GM21576 (cell line): ENCODE data around the gene PCDHGC3.
"Not testable (repeated sequence)": the region's sequence is repeated elsewhere in the genome, so short reads cannot be mapped to it uniquely, and the experiment has no call there.

ENCODE experiments used
- ATAC-seq: cut with Tn5 transposase; IDR thresholded peaks from one replicate; pipeline ENCODE4 v1.9.1; 2021; ENCODE audit warnings: mild to moderate bottlenecking, moderate library complexity; ENCODE audit not compliant: unreplicated experiment

The PCDHGC3 gene

GRCh38 chr5:141475625-141476131 is at the start of gene PCDHGC3:
Gene PCDHGC3, plus strand, starts transcription at chr5:141475966. Its CDS starts 151 bp downstream, at chr5:141476117.
- ATAC-seq, result peak; percentile 98

DNA sequence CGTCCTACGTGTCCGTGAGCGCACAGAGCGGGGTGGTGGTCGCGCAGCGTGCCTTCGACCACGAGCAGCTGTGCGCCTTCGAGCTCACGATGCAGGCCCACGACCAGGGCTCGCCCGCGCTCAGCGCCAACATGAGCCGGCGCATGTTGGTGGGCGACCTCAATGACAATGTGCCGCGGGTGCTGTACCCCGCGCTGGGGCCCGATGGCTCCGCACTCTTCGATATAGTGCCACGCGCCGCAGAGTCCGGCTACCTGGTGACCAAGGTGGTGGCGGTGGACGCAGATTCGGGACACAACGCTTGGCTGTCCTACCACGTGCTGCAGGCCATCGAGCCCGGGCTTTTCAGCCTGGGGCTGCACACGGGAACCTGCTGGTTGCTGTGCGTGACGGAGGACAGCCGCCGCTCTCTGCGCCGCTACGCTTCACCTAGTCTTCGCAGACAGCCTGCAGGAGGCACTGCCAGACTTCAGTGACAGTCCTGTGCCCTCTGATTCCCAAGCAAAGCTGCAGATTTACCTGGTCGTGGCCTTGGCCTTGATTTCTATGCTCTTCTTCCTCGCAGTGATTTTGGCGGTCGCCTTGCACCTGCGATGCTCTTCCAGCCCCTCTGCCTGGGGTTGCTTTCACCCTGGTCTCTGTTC is 47.9 kb upstream of the PCDHGC3 start:
- ATAC-seq, result no peak

DNA sequence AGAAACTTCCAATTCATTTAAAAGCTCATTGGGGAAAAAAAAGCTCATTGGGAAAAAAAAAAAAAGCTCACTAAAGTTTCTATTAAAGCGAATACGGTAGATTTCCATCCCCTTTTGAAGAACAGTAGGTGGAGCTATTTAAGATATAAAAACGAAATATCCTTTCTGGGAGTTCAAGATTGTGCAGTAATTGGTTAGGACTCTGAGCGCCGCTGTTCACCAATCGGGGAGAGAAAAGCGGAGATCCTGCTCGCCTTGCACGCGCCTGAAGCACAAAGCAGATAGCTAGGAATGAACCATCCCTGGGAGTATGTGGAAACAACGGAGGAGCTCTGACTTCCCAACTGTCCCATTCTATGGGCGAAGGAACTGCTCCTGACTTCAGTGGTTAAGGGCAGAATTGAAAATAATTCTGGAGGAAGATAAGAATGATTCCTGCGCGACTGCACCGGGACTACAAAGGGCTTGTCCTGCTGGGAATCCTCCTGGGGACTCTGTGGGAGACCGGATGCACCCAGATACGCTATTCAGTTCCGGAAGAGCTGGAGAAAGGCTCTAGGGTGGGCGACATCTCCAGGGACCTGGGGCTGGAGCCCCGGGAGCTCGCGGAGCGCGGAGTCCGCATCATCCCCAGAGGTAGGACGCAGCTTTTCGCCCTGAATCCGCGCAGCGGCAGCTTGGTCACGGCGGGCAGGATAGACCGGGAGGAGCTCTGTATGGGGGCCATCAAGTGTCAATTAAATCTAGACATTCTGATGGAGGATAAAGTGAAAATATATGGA is 45.2 kb upstream of the PCDHGC3 start, which contains the start of gene PCDHGA12:
PCDHGA12 (plus strand) TSS at position 176 of the 782 bp plus-strand sequence; CDS start at position 429, 253 bp downstream.
- ATAC-seq, result peak; percentile 83

DNA sequence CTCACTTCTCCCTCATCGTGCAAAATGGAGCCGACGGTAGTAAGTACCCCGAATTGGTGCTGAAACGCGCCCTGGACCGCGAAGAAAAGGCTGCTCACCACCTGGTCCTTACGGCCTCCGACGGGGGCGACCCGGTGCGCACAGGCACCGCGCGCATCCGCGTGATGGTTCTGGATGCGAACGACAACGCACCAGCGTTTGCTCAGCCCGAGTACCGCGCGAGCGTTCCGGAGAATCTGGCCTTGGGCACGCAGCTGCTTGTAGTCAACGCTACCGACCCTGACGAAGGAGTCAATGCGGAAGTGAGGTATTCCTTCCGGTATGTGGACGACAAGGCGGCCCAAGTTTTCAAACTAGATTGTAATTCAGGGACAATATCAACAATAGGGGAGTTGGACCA is 44.5 kb upstream of the PCDHGC3 start:
- peak; percentile 44 for ATAC-seq

GRCh38 chr5:141432308-141432707 is 43.5 kb upstream of the PCDHGC3 start:
- ATAC-seq, result not testable (repeated sequence)

GRCh38 chr5:141432726-141433125 is 43.0 kb upstream of the PCDHGC3 start:
- not testable (repeated sequence) for ATAC-seq

GRCh38 chr5:141434006-141434405 is 41.8 kb upstream of the PCDHGC3 start:
- ATAC-seq, result no peak

GRCh38 chr5:141437221-141437620 is 38.5 kb upstream of the PCDHGC3 start:
- ATAC-seq, result no peak

DNA sequence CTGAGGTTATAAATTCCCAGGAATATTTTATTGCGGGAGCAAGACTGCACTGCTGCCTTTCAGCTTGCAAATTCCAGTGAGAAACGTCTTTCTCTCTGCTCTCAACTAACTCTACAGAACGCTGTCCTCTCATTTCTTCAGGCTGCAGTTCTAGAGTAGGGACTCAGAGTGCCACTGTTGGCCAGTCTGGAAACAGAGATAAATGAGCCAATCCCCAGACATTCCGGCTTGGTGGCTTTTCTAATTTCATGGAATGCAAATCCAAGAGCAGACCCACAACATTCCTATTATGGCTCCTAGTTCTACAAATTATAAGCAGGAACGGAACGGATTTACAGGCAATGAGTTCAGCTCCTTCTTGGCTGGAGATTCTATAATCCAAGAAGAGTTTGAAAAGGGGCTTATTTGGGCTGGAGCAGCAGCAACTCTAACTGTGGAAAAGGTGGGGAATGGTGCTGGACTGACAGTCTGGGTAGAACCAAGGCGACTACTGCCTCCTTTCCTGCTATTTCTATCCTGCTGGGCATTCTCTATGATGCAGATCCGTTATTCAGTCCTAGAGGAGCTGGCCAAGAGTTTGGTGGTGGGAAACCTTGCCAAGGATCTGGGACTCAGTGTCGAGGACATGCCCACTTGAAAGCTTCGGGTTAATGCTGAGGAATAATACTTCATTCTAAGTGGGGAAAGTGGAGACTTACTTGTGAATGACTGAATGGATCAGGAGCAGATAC is 36.2 kb upstream of the PCDHGC3 start:
- ATAC-seq, result no peak

GRCh38 chr5:141440341-141440740 is 35.4 kb upstream of the PCDHGC3 start:
- ATAC-seq, result no peak

DNA sequence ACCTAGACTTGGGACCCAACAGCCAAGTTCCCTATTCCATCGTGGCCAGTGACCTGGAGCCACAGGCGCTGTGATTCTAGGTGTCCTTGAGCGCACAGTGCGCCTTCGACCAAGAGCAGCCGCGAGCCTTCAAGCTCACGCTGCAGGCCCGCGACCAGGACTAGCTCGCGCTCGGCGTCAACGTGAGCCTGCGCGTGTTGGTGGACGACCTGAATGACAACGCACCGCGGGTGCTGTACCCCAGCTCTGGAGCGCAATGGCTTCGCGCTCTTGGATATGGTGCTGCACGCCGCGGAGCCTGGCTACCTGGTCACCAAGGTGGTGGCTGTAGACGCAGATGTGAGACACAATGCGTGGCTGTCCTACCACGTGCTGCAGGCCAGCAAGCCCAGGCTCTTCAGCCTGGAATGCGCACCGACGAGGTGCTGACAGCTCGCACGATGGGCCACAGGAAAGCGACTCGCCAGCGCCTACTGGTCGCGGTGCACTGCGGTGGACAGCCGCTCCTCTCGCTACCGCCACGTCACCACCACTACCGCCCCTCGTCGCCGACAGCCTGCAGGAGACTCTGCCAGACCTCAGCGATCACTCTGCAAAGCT is 34.1 kb upstream of the PCDHGC3 start:
- ATAC-seq, result no peak

DNA sequence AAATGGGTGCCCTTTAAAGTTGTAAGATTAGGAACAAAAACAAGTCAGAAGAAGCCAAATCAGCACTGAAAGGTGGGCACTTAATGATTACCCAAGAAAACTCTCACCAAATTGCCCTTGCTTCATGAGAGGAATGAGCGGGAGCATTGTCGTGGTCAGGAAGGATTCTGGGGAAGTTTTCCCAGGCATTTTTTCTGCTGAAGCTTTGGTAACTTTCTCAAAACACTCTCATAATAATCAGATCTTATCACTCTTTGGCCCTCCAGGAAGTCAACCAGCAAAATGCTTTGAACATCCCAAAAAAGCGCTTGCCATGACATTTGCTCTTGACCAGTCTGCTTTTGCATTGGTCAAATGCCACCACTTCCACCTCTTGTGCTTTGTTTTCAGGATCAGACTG is 10.4 kb upstream of the PCDHGC3 start:
- no peak for ATAC-seq

DNA sequence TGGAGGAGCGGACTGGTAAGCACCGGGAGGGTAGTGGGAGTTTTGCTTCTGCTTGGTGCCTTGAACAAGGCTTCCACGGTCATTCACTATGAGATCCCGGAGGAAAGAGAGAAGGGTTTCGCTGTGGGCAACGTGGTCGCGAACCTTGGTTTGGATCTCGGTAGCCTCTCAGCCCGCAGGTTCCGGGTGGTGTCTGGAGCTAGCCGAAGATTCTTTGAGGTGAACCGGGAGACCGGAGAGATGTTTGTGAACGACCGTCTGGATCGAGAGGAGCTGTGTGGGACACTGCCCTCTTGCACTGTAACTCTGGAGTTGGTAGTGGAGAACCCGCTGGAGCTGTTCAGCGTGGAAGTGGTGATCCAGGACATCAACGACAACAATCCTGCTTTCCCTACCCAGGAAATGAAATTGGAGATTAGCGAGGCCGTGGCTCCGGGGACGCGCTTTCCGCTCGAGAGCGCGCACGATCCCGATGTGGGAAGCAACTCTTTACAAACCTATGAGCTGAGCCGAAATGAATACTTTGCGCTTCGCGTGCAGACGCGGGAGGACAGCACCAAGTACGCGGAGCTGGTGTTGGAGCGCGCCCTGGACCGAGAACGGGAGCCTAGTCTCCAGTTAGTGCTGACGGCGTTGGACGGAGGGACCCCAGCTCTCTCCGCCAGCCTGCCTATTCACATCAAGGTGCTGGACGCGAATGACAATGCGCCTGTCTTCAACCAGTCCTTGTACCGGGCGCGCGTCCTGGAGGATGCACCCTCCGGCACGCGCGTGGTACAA is 556 bp downstream of the PCDHGC3 start:
- peak; percentile 30 for ATAC-seq

GRCh38 chr5:141477044-141477575 is 1.3 kb downstream of the PCDHGC3 start:
- no peak for ATAC-seq

GRCh38 chr5:141477815-141478214 is 2.0 kb downstream of the PCDHGC3 start:
- ATAC-seq, result no peak

DNA sequence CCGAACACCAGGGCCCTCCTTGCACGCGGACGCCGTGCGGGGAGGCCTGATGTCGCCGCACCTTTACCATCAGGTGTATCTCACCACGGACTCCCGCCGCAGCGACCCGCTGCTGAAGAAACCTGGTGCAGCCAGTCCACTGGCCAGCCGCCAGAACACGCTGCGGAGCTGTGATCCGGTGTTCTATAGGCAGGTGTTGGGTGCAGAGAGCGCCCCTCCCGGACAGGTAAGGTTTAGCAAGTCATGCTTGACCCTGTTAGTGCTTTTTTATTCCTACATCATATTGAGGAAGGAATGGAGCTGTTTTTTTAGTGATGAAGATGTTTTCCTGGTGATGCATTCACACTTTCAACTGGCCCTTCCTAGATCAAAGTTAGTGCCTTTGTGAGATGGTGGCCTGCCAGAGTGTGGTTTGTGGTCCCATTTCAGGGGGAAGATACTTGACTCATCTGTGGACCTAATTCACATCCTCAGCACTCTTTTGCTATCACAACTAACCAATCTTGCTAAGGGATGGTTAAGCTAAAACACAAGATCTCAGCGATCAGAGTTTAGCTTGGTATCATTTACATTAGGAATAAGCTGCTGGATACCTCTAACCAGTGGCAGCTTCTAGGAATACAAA is 2.7 kb downstream of the PCDHGC3 start:
- ATAC-seq, result no peak

GRCh38 chr5:141479776-141480175 is 4.0 kb downstream of the PCDHGC3 start:
- no peak for ATAC-seq

GRCh38 chr5:141483902-141484301 is 8.1 kb downstream of the PCDHGC3 start:
- no peak for ATAC-seq

DNA sequence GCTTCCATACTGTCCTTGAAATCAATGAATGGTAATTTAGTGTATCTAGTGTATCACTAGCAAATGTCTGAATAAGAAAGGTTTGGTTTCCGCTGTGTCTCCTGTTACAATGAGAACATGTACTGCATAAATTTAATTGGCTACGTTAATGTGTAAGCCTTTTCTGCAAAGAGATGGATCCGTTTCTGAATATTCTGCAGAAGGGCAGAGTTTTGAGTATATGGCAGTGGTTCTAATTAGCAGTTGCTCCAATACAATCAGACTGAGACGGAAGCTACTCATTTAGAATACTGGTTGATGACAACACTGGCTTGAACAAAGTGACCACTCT is 8.5 kb downstream of the PCDHGC3 start:
- ATAC-seq, result no peak
